ENCODE measurements around the gene SPOCD1. TPM values are rescaled to one million over a fixed set of nuclear protein-coding genes. Genes with fewer than 3 reads are reported as not detected.

SPOCD1 gene
- total RNA-seq, 2 donors from 2014 or later = 2.0 to 3.1 TPM

- Histone ChIP-seq H3K4me1 (ENCODE audit: control insufficient read depth, insufficient read depth, low read length) (no peaks in the 10 kb centered on the region), H3K9me3 (ENCODE audit: control insufficient read depth, low read length) (no peaks in the 10 kb centered on the region), H3K9ac (ENCODE audit: extremely low read depth, low read length, poor library complexity, severe bottlenecking) (no peak overlapping the region), H3K27me3 (ENCODE audit: control insufficient read depth, insufficient read depth, low read length, poor library complexity, severe bottlenecking) (no peaks in the 10 kb centered on the region), H3K27ac (ENCODE audit: low read depth, low read length) (no peak overlapping the region), H3K4me3 (ENCODE audit: low read length) (no peak overlapping the region), H3K36me3 (ENCODE audit: control insufficient read depth, insufficient read depth, low read length) (no peaks in the 10 kb centered on the region)
- H3K27me3 Mint-ChIP-seq (ENCODE audit: insufficient read depth) = no peaks in the 10 kb centered on the region
- DNase-seq = no peak
- no peak overlapping the region for H3K4me3 Mint-ChIP-seq
- whole genome bisulfite sequencing, 2 experiments (ENCODE audit: insufficient coverage in 1 of 2, insufficient read length in 1 of 2) = 90 to 94% methylated on average over 2 to 5 of the region's 6 CpGs
- no peak overlapping the region for H3K27ac Mint-ChIP-seq
- H3K9me3 Mint-ChIP-seq = no peaks in the 10 kb centered on the region
- TF ChIP-seq, protein P1, sequence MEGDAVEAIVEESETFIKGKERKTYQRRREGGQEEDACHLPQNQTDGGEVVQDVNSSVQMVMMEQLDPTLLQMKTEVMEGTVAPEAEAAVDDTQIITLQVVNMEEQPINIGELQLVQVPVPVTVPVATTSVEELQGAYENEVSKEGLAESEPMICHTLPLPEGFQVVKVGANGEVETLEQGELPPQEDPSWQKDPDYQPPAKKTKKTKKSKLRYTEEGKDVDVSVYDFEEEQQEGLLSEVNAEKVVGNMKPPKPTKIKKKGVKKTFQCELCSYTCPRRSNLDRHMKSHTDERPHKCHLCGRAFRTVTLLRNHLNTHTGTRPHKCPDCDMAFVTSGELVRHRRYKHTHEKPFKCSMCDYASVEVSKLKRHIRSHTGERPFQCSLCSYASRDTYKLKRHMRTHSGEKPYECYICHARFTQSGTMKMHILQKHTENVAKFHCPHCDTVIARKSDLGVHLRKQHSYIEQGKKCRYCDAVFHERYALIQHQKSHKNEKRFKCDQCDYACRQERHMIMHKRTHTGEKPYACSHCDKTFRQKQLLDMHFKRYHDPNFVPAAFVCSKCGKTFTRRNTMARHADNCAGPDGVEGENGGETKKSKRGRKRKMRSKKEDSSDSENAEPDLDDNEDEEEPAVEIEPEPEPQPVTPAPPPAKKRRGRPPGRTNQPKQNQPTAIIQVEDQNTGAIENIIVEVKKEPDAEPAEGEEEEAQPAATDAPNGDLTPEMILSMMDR (conservative IDR thresholded peaks at IDR 0.05) = no peak
- no peaks in the 10 kb centered on the region for H3K4me1 Mint-ChIP-seq
- H3K36me3 Mint-ChIP-seq (ENCODE audit: low read depth) = no peaks in the 10 kb centered on the region
Observed at GRCh38 chr1:31857863-31858262, 42.0 kb upstream of the SPOCD1 start.

GRCh38 chr1:31856140-31856539 is 40.3 kb upstream of the SPOCD1 start:
- 93 to 100% methylated on average over 3 to 6 of the region's 6 CpGs for WGBS, 2 experiments (ENCODE audit: insufficient coverage in 1 of 2, insufficient read length in 1 of 2)
- Mint-ChIP-seq H3K4me1 (no peaks in the 10 kb centered on the region), H3K4me3 (no peak overlapping the region), H3K36me3 (ENCODE audit: low read depth) (no peaks in the 10 kb centered on the region), H3K27me3 (ENCODE audit: insufficient read depth) (no peaks in the 10 kb centered on the region), H3K27ac (no peak overlapping the region), H3K9me3 (no peaks in the 10 kb centered on the region)
- DNase-seq = no peak
- Histone ChIP-seq H3K27me3 (ENCODE audit: control insufficient read depth, insufficient read depth, low read length, poor library complexity, severe bottlenecking) (no peaks in the 10 kb centered on the region), H3K36me3 (ENCODE audit: control insufficient read depth, insufficient read depth, low read length) (no peaks in the 10 kb centered on the region), H3K27ac (ENCODE audit: low read depth, low read length) (no peak overlapping the region), H3K4me1 (ENCODE audit: control insufficient read depth, insufficient read depth, low read length) (no peaks in the 10 kb centered on the region), H3K9me3 (ENCODE audit: control insufficient read depth, low read length) (no peaks in the 10 kb centered on the region), H3K9ac (ENCODE audit: extremely low read depth, low read length, poor library complexity, severe bottlenecking) (no peak overlapping the region), H3K4me3 (ENCODE audit: low read length) (no peak overlapping the region)
- TF ChIP-seq, protein P1 (conservative IDR thresholded peaks at IDR 0.05) = no peak

- Histone ChIP-seq H3K9ac (ENCODE audit: extremely low read depth, low read length, poor library complexity, severe bottlenecking) (no peak overlapping the region), H3K27me3 (ENCODE audit: control insufficient read depth, insufficient read depth, low read length, poor library complexity, severe bottlenecking) (no peaks in the 10 kb centered on the region), H3K36me3 (ENCODE audit: control insufficient read depth, insufficient read depth, low read length) (no peaks in the 10 kb centered on the region), H3K27ac (ENCODE audit: low read depth, low read length) (no peak overlapping the region), H3K9me3 (ENCODE audit: control insufficient read depth, low read length) (no peaks in the 10 kb centered on the region), H3K4me1 (ENCODE audit: control insufficient read depth, insufficient read depth, low read length) (no peaks in the 10 kb centered on the region), H3K4me3 (ENCODE audit: low read length) (no peak overlapping the region)
- no peak overlapping the region for H3K27ac Mint-ChIP-seq
- TF ChIP-seq, protein P1 (conservative IDR thresholded peaks at IDR 0.05) = no peak
- H3K27me3 Mint-ChIP-seq (ENCODE audit: insufficient read depth) = no peaks in the 10 kb centered on the region
- no peak for DNase-seq
- H3K36me3 Mint-ChIP-seq (ENCODE audit: low read depth) = no peaks in the 10 kb centered on the region
- no peaks in the 10 kb centered on the region for H3K9me3 Mint-ChIP-seq
- WGBS, 2 experiments (ENCODE audit: insufficient coverage in 1 of 2, insufficient read length in 1 of 2) = 85 to 93% methylated on average over 12 of the region's 12 CpGs
- H3K4me3 Mint-ChIP-seq = no peak overlapping the region
- no peaks in the 10 kb centered on the region for H3K4me1 Mint-ChIP-seq
Observed at GRCh38 chr1:31855038-31855845, 39.4 kb upstream of the SPOCD1 start.
